Skeletal muscle cell (primary cell): ENCODE results near the gene SLC13A3.

Experiments used
- DNase-seq: peaks from one replicate; pipeline ENCODE4 v3.0.0-alpha.2; 2010; ENCODE audit warnings: low read depth
- H3K4me3 ChIP-seq: 2 replicates; pipeline ENCODE4 v1.5.1; 2011; ENCODE audit warnings: low read depth, mild to moderate bottlenecking, control low read depth, low read length, moderate library complexity

Gene SLC13A3

DNA sequence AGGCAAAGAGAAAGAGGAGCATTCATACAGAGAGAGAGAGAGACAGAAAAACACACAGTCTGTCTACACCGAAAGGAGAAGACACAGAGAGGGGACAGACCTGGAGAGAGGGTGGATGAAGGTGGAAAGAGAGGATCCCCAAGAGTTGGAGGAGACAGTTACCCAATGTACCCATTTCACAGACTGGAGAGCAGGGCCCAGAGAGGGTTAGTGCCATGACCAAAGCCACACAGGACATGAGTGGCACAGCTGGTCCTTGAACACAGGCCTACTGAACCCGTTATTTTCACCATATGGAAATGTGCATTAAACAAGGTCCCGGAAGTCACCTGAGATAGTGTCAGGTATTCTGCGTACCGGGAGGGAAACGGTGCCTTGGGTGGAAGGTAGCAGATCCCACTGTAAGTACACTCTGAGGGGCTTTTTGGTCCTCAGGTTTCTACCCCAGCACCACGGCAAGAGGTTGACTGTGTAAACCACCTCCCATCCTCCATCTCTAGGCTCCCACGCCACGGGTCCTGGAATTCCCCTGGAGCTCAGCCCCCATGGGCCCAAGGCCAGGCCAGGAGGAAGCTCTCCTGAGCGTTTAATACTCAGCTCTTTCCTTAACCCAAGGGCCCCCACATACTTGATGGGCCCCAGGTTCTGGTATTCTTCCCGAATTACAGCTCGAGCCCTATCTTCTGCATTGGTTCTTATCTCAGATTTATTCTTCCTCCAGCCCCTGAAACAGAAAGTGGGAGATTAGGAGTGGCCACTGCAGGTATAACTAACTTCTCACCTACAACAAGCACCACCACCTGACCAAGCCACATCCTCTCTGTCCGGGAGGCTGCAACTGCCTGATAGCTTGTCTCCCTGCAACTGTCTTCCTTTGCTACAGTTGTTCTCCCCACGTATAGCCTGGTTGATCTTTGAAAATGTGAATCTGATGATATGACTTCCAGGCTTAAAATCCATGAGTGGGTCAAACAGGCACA lies 62.4 kb downstream of the SLC13A3 start:
- H3K4me3 ChIP-seq = no peak overlapping the region
- no peak for DNase-seq

DNA sequence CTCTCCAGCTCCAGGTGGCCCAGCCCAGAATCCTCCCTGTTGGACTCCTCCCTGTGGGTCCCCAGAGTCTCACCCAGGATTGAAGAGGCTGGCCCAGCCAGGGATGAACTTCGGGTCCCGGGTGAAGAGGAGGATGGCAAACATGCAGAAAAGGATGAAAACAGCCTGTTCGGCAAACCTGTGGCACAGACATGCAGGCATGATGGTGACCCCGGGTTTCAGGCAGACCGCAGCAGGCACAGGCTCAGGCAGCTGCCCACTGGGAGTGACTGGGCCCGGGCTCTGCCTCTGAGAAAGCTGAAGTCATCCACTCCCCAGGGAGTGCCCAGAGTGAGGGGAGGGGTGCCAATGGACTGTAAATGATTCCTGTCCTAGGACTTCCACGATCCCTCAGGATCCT lies 63.3 kb downstream of the SLC13A3 start:
- DNase-seq = no peak
- no peak overlapping the region for H3K4me3 ChIP-seq

DNA sequence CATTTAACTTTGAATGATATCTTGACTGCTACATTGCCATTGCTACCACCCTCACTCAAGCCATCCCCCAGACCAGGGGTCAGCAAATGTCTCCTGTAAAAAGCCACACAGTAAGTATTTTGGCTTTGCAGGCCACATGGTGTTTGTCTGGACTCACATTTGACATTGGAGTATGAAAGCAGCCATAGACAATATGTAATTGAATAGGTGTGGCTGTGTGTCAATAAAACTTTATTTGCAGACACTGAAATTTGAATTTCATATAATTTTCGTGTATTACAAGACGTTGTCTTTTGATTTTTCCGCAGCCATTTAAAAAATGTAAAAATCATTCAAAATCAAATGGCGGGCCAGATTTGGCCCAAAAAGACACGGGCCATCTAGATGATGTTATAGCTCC lies 64.5 kb downstream of the SLC13A3 start:
- DNase-seq = no peak
- H3K4me3 ChIP-seq = no peak overlapping the region

DNA sequence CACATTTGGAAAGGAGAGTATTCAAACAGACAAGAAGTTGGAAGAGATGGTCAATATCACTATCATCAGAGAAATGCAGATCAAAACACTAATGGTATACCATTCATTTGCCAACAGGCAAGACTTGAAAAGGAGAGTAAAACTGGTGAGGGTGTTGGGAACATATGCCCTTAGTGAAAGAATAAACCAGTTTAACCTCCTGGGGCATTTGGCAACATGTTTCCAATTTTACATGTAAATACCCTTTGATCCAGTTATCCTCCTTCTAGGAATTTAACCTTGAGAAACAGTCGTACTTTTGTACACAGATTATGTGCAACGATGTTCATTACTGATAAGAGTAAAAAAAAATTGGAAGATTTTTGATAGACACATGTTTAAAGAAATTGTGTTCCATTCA lies 66.8 kb downstream of the SLC13A3 start:
- no peak for DNase-seq
- H3K4me3 ChIP-seq = no peak overlapping the region

DNA sequence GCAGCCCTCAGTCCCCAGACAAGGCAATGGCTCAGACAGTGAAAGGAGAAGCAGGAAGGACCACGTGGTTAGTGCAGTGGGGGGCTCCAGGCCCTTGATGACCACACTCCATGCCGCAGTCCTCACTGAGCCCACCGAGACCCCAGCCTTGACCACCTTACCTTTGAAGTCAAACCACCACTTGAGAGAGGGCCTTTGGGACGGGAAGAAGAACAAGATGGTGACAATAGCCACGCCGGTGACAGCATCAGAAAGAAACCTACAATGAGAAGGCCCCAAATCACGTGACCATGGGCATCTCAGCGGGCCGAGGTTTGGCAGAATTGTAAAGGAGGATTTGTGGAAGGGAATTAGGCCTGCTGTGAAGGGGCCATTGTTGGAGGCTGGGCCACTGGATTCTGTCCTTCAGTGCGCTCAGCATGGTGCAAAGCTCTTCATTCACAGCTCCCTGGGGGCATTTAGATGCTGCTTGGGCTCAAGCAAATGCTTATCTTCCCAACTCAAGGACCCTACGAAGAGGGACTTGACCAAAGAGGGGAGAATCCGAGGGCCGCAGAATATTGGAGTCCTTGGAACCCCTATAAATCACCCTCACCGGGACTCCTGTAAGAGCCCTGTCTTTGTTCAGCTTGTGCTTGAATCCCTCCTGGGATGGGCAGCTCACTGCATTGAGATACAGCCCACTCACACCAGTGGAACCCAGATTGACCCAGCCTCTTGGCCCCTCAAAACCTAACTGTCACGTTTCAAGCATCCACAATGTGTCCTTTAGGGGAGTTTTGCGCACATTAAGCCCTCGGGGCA lies 67.6 kb downstream of the SLC13A3 start:
- no peak for DNase-seq
- H3K4me3 ChIP-seq = no peak overlapping the region

DNA sequence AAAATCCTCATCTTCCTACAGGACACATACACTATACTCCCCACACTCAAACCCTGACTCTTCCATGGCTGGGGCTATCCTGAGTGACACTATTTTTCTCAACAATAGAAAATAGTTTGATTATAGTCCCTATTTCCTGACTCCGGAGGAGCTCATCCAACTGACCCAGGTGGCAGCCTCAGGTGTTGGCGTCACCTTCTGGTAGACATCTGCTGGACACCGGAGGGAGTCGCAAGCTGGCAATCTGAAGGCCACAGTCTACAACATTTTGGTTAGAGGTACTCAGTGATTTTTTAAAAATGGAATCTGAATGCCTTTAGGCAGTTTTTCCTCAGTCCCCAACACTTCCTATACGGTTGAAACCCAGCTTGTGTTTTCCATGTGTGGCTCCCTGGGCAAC lies 68.6 kb downstream of the SLC13A3 start:
- H3K4me3 ChIP-seq = no peak overlapping the region
- DNase-seq = no peak

DNA sequence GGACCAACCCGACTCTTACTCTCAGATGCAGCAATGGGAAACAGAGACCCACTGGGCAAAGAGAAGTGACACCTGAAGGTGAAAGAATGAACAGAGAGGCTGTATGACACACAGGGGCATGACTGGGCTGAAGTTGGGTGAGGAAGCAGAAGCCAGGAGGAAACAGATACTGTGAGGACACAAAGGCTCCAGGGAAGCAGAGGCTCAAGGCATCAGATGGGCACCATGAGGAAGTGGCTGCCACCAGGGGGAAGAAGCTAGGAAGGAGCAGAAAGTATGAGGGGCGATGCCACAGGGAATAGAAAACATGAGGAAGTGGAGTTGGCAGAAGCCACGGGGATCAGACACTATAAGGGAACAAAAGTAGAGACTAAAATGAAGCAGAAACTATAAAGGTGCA lies 69.9 kb downstream of the SLC13A3 start:
- no peak for DNase-seq
- H3K4me3 ChIP-seq = no peak overlapping the region

DNA sequence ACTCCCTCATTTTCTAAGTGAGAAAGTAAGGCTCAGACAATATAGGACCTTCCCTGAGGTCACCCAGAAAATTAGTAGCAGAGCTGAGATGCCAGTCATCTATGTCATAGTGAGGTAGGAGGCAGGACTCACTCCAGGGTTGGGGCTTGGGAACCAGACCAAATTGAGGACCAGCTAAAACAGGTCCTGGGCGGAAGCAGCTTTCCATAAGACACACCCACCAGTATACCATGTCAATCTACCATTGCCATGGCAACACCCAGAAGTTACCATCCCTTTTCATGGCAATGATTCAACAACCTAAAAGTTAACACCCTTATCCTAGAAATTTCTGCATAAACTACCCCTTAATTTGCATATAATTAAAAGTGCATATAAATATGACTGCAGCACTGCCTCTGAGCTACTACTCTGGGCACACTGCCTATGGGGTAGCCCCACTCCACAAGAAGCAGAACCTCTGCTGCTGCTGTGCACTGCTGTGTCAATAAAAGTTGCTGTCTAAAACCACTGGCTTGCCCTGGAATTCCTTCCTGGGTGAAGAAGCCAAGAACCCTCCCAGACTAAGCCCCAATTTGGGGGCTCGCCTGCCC lies 70.5 kb downstream of the SLC13A3 start:
- DNase-seq = no peak
- H3K4me3 ChIP-seq = no peak overlapping the region

DNA sequence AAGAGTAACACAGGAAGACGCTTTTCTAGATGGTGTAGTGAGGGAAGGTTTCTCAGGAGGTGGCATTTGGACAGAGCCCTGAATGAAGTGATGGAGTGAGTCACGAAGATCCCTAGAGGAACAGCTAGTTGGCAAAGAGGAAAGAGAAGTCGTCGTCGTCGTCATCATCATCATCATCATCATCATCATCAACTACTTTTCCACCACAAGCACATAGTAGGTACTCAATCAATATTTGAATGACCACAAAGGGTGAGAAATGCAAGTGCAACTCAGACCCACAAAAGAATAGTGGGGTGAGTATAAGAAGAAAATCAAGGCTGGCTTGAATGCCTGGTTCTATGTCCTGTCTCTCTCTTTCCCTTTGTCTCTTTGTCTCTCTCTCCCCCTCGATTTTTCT lies 72.5 kb downstream of the SLC13A3 start:
- H3K4me3 ChIP-seq = no peak overlapping the region
- DNase-seq = no peak

DNA sequence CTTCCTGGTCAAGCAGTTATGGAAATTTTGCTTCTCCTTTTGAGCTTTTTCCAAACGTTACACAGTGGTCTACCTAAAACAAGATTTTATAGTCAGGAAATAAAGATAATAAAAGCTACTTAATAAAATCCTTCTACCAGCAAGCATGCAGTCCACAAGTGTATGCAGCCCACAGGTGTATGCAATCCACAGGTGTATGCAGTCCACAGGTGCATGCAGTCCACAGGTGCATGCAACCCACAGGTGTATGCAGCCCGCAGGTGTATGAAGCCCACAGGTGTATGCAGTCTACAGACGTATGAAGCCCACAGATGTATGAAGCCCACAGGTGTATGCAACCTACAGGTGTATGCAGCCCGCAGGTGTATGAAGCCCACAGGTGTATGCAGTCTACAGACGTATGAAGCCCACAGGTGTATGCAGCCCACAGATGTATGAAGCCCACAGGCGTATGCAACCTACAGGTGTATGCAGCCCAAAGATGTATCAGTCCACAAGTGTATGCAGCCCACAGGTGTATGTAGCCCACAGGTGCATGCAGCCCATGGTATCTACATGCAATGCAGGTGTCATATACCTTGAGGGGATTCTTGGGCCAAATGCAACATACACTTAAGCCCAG lies 74.4 kb downstream of the SLC13A3 start:
- no peak overlapping the region for H3K4me3 ChIP-seq
- no peak for DNase-seq

DNA sequence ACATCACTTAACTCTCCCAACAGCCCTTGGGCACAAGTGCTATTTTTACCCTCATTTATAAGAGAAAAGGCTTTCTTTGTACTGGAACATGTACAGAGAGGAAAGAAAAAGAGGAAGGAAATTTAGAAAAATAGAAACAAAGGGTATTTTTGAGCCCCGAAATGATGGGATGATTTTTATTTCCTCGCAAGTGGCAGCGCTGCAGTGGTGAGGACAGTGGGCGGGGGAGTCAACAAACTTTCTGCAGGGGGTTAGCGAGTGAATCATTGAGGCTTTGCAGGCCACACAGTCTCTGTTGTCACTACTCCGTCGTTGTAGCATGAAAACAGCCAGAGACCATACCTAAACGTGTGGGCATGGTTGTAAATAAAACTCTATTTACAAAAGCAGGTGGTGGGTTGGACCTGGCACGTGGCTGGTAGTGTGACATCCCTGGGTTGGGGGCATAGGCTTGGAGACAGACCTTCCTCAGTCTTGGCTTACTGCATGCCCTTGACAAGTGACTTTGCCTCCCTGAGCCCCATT lies 75.3 kb downstream of the SLC13A3 start:
- DNase-seq = no peak
- H3K4me3 ChIP-seq = no peak overlapping the region

DNA sequence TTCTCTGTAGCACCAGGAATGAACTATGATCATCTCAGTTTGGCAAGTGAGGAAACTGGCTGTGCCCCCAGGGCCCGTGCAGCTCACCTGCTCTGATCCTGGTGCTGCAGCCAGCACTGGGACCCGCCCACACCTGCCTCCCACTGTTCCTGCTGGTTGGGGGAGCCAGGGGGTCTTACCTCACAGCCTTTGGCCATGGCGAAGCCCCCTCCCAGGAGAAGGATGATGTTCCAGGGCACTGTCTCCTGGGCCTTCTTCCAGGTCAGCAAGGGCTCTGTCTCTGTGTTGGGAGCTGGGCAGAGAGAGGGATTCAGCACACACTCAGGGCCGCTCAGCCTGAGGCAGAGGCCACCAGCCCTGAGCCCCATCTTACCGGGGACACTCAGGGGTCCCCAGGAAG lies 75.9 kb downstream of the SLC13A3 start:
- DNase-seq = no peak
- no peak overlapping the region for H3K4me3 ChIP-seq

DNA sequence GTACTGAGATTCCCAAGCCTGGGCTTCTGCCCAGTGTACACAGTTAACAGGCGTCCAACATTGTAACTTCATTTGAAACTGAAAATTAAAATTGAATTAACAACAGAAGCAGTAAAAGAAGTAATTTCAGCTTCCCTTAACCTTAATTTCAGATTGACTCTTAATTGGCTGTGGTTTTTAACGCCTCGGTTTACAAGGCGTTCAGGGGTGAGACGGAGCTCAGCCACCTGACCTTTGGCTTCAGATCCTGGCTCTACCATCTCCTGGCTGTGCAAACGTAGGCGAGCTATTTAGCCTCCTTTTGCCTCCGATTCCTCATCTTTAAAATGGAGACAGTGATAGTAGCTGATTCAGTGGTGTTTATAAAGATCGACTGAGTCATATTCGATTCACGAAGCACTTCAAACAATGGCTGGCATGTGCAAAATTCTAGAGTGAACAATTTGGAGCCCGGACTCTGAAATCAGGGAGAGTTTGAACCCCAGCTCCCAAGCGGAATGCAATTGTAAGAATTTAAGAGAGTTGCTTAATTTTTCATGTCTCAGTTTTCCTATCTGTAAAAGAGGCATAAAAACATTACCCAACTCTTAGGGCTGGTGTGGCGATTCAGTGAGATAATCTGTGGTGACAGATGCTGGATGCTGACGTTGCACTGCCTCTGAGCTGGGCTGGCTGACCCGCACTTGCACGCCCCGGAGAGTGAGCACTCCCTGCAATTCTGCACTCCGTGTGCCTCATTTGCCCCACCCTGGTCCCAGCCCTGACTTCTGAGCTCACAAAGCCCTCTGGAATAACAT lies 77.3 kb downstream of the SLC13A3 start:
- H3K4me3 ChIP-seq = no peak overlapping the region
- no peak for DNase-seq

DNA sequence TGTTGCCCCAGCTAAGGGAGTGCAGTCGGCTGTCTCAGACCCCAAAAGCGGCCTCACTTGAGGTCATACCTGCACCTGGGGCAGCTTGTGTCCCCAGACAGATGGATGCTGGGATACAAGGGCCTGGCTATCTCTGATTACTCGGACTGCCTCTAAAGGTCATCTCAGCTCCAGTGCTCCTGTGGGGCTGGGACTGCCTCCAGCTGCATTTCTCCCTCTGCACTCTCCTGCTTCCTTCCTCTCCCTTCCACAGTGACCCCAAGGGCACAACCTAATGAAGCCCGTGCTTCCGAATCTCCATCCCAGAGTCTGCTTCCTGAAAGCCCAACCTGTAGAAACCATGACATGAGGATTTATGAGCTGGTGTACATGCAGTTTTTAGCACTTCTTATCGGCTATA lies 78.0 kb downstream of the SLC13A3 start:
- DNase-seq = no peak
- no peak overlapping the region for H3K4me3 ChIP-seq

DNA sequence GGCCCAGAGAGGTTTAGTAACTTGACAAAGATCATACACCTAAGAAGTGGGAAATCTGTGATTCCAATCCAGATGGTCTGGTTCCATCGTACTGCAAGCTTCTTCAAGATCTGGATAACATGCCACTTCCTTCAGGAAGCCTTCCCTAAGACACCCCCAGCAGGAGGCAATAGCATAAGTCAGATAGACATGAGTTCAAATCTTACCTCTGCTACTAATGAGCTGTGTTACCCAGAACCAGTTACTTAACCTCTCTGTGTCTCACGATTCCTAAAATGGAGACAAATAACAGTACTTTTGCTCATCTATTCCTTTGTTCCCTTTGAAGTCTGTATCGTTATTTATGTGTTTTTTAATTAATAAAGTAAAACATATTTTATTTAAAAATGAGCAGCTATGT lies 78.5 kb downstream of the SLC13A3 start:
- no peak for DNase-seq
- H3K4me3 ChIP-seq = no peak overlapping the region

DNA sequence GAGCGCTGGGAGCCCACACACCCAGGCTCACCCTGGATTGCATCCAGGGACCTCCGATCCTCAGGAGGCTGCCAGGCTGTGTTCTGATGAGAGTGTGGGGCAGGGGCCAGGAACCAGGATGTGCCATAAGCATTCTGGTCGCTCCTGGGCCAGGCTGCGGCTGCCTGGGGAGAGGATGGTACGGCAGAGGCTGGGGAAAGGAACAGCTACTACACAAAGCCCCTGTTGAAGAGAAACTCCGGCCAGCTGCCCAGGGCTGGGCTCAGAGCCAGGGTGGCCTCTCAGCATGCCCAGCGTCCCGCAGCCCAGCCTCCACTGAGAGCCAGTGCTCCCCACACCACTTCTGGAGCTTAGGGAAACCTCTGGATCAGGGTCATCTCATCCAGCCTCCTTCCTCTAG lies 79.1 kb downstream of the SLC13A3 start:
- no peak for DNase-seq
- no peak overlapping the region for H3K4me3 ChIP-seq

DNA sequence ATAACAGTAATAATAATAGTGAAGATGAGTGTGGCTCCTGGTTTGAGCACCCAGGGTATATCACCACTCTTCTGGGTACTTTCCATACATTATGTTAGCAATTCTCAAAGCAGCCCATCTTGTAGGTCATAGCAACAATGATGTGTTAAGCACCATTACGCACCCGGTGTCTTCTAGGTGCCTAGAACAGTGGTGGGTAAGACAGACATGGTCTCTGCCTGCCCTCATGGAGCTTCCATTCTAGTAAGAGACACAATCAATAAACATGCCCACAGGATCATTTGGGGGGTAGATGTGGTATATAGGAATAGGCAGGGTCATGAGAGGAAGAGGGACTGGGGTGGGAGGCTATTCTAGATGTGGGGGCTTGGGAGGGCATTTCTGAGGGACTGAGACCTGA lies 79.8 kb downstream of the SLC13A3 start:
- H3K4me3 ChIP-seq = no peak overlapping the region
- no peak for DNase-seq

DNA sequence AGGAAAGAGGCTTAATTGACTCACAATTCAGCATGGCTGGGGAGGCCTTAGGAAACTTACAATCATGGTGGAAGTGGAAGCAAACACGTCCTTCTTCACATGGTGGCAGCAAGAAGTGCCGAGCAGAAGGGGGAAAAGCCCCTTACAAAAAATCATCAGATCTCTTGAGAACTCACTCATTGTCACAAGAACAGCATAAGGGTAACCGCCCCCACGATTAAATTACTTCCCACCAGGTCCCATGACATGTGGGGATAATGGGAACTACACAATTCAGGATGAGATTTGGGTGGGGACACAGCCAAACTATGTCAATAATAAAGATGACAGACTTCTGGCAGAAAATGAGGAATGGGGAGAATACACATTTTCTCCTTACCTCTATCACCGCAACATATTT lies 80.3 kb downstream of the SLC13A3 start:
- no peak overlapping the region for H3K4me3 ChIP-seq
- no peak for DNase-seq

DNA sequence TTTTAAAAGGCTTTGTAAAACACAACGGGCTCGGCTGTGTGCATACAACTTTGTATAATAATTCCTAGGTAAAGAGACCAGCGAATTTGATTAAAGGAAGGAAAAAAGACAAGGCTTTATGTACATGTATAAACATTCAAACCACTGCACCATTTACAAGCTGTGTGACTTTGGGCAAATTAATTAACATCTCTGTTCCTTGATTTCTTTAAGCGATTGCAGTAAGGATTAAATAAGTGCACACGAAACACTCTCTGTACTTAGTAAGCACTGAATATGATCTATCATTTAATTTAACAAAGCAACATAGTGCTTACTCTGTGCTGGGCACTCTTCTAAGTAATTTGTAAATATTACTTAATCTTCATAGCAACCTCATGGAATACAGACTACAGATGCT lies 81.3 kb downstream of the SLC13A3 start:
- no peak for DNase-seq
- no peak overlapping the region for H3K4me3 ChIP-seq
